ENCODE results near the gene RPL5. TPM values are rescaled to one million over a fixed set of nuclear protein-coding genes. Genes with fewer than 3 reads are reported as not detected.

Gene RPL5
- total RNA-seq, 1 experiment from 2014 or later: 1,480 TPM

- no peak for TF ChIP-seq REST (IDR thresholded peaks at IDR 0.05; ENCODE audit: low read depth)
Observed at GRCh38 chr1:92862605-92863004, 30.8 kb downstream of the RPL5 start (continued).

- no peaks in the 10 kb centered on the region for H3K9me3 ChIP-seq (ENCODE audit: control insufficient read depth in 1 of 2, insufficient read depth in 1 of 2, low read depth in 1 of 2, low read length in 2 of 2)
- DNase-seq (ENCODE audit: low read depth, low spot score): no peak
- no TSS peak for BruUV-seq (replicated peaks)
- ChIA-PET CTCF (interaction anchor here (1.2 to 2.6 kb wide), 3 partner anchors 96 to 130 kb away, joined by 3 to 6 read pairs (median 4); partner anchors contain the start of gene DIPK1A), POLR2A (no interaction called here), RAD21 (ENCODE audit: low non-redundant PET in 1 of 2, low total read pairs in 2 of 2, uncharacterized antibody in 2 of 2, unreplicated experiment in 2 of 2) (no interaction called here)
- H3K27me3 ChIP-seq (ENCODE audit: insufficient read depth, low read length): no peaks in the 10 kb centered on the region
- H3K4me2 ChIP-seq (ENCODE audit: low read length): no peak overlapping the region
- no peak overlapping the region for H3K4me3 ChIP-seq (replicated peaks in 1 of 2; ENCODE audit: low read depth in 1 of 2, low read length in 2 of 2)
- TF ChIP-seq CBX3 (IDR thresholded peaks at IDR 0.05; ENCODE audit: low read depth) (no peak), POLR2AphosphoS5 (IDR thresholded peaks at IDR 0.05; ENCODE audit: low read depth, low read length) (no peak), FOSL1 (IDR thresholded peaks at IDR 0.05; ENCODE audit: low read depth) (no peak), TCF7L2 (IDR thresholded peaks at IDR 0.05; ENCODE audit: borderline replicate concordance, extremely low read depth, insufficient read depth, insufficient read length) (no peak), MAX (IDR thresholded peaks at IDR 0.05) (no peak), YY1 (IDR thresholded peaks at IDR 0.05; ENCODE audit: extremely low read depth, insufficient replicate concordance, low read depth, low read length) (no peak), EGR1 (IDR thresholded peaks at IDR 0.05; ENCODE audit: low read depth) (no peak), EZH2 (IDR thresholded peaks at IDR 0.05) (no peak), ELF1 (IDR thresholded peaks at IDR 0.05; ENCODE audit: borderline replicate concordance, low read depth) (no peak), ZFX (IDR thresholded peaks at IDR 0.05) (no peak), CTCF (IDR thresholded peaks at IDR 0.05 in 2 of 3, conservative IDR thresholded peaks at IDR 0.05 in 1 of 3; ENCODE audit: borderline replicate concordance in 1 of 3, insufficient read depth in 1 of 3, low read depth in 2 of 3, low read length in 2 of 3) (no peak)
- no peaks in the 10 kb centered on the region for H4K20me1 ChIP-seq (ENCODE audit: insufficient read depth)
- no peak overlapping the region for H3K9ac ChIP-seq (ENCODE audit: low read length)
- ATAC-seq: no peak
- no peak overlapping the region for H2AFZ ChIP-seq (ENCODE audit: low read depth, low read length, poor library complexity, severe bottlenecking)
- no peaks in the 10 kb centered on the region for H3K9me2 ChIP-seq (ENCODE audit: insufficient read depth)
- no peak overlapping the region for H3K27ac ChIP-seq (ENCODE audit: low read depth, low read length)
- no peaks in the 10 kb centered on the region for H3K4me1 ChIP-seq (ENCODE audit: control insufficient read depth in 1 of 2, insufficient read depth in 2 of 2, low read length in 2 of 2)
- intact Hi-C loops (cut with micrococcal nuclease): no loop called here
- no peaks in the 10 kb centered on the region for H3K79me2 ChIP-seq (ENCODE audit: insufficient read depth, low read length)
- no peaks in the 10 kb centered on the region for H3K36me3 ChIP-seq (ENCODE audit: control insufficient read depth in 1 of 2, insufficient read depth in 2 of 2, low read length in 2 of 2)
Observed at GRCh38 chr1:92864131-92864530, 32.3 kb downstream of the RPL5 start.

Data from HCT116 (cell line).